IMR-90 (cell line): Measurements from ENCODE around the gene PANX1. TPM values are rescaled to one million over a fixed set of nuclear protein-coding genes. Genes with fewer than 3 reads are reported as not detected.

ENCODE experiments used
- ATAC-seq: fragments of 200-7000 bp; cut with Tn5 transposase; 2 replicates; pipeline ENCODE4 v1.9.1; 2020; ENCODE audit warnings: low read depth, mild to moderate bottlenecking, moderate library complexity
- BruUV-seq: library from RNA; stranded (reverse); fragments of 400-500 nt; replicated peaks from 2 replicates; lab custom pipeline; 2021; lab: Mats Ljungman, UMichigan
- CTCF ChIA-PET: fragments of 300-600 bp; formaldehyde crosslinking; extraction: SDS; loops from one replicate; lab custom pipeline; 2021; ENCODE audit warnings: antibody characterized with exemption; lab: Yijun Ruan, JAX
- POLR2A ChIA-PET: fragments of 300-600 bp; sonication (Branson Sonifier 250); formaldehyde crosslinking; loops from one replicate; lab custom pipeline; 2022; ENCODE audit warnings: antibody characterized with exemption; ENCODE audit not compliant: unreplicated experiment; lab: Charles Lee
- DNase-seq: peaks from one replicate; pipeline ENCODE4 v3.0.0; 2013
- H2AFZ ChIP-seq: replicated peaks from 2 replicates; pipeline ENCODE3; 2013; ENCODE audit warnings: low read length, mild to moderate bottlenecking; ENCODE audit not compliant: poor library complexity
- H2AK5ac ChIP-seq: 2 replicates; pipeline ENCODE4 v1.6.1; 2013; ENCODE audit warnings: low read depth, low read length, inconsistent platforms
- H2AK9ac ChIP-seq: replicated peaks from 2 replicates; pipeline ENCODE3; 2013; ENCODE audit warnings: mild to moderate bottlenecking, low read depth, low read length, moderate library complexity; ENCODE audit not compliant: poor library complexity
- H2BK120ac ChIP-seq: 2 replicates; pipeline ENCODE4 v1.6.1; 2013; ENCODE audit warnings: low read depth, low read length, inconsistent platforms
- H2BK15ac ChIP-seq: 3 replicates; pipeline ENCODE4 v1.6.1; 2013; ENCODE audit warnings: low read depth, low read length, inconsistent platforms
- H2BK20ac ChIP-seq: 2 replicates; pipeline ENCODE4 v1.6.1; 2013; ENCODE audit warnings: low read depth, mild to moderate bottlenecking, inconsistent platforms, low read length, moderate library complexity
- H2BK5ac ChIP-seq: 2 replicates; pipeline ENCODE4 v1.6.1; 2013; ENCODE audit warnings: mild to moderate bottlenecking, low read depth, low read length, inconsistent platforms; ENCODE audit not compliant: poor library complexity, severe bottlenecking
- H3K14ac ChIP-seq: replicated peaks from 2 replicates; pipeline ENCODE4 v1.6.1; 2013; ENCODE audit warnings: low read depth, low read length, inconsistent platforms
- H3K18ac ChIP-seq: 2 replicates; pipeline ENCODE4 v1.6.1; 2013; ENCODE audit warnings: low read depth, low read length, control low read depth
- H3K23ac ChIP-seq: 2 replicates; pipeline ENCODE4 v1.6.1; 2013; ENCODE audit warnings: low read depth, low read length, inconsistent platforms
- H3K27ac ChIP-seq: 2 replicates; pipeline ENCODE4 v1.5.1; 2013; ENCODE audit warnings: mild to moderate bottlenecking, control low read depth, low read length; ENCODE audit not compliant: insufficient read depth
- H3K27me3 ChIP-seq: 2 replicates; pipeline ENCODE4 v1.6.1; 2013; ENCODE audit warnings: low read length; ENCODE audit not compliant: control insufficient read depth, insufficient read depth
- H3K36me3 ChIP-seq: 2 replicates; pipeline ENCODE4 v1.6.1; 2013; ENCODE audit warnings: low read length, mixed read lengths; ENCODE audit not compliant: control insufficient read depth, insufficient read depth
- H3K4ac ChIP-seq: 2 replicates; pipeline ENCODE4 v1.6.1; 2013; ENCODE audit warnings: low read depth, low read length, inconsistent platforms
- H3K4me1 ChIP-seq: 2 replicates; pipeline ENCODE4 v1.6.1; 2013; ENCODE audit warnings: low read length, mixed read lengths; ENCODE audit not compliant: control insufficient read depth, insufficient read depth
- H3K4me2 ChIP-seq: 2 replicates; pipeline ENCODE4 v1.6.1; 2013; ENCODE audit warnings: low read depth, mild to moderate bottlenecking, control low read depth, low read length, moderate library complexity
- H3K4me3 ChIP-seq: 2 replicates; pipeline ENCODE4 v1.5.1; 2013; ENCODE audit warnings: low read depth, mild to moderate bottlenecking, control low read depth, low read length, moderate library complexity; ENCODE audit not compliant: insufficient read depth
- H3K56ac ChIP-seq: 2 replicates; pipeline ENCODE4 v1.6.1; 2013; ENCODE audit warnings: low read length, inconsistent platforms; ENCODE audit not compliant: insufficient read depth; ENCODE audit errors: extremely low read depth
- H3K79me1 ChIP-seq, 2 experiments: 2 replicates each; pipeline ENCODE4 v1.6.1; 2013; ENCODE audit warnings: low read length in 2 of 2, inconsistent platforms in 1 of 2, low read depth in 1 of 2
- H3K9ac ChIP-seq: 2 replicates; pipeline ENCODE4 v1.6.1; 2013; ENCODE audit warnings: low read depth, low read length, control low read depth
- H3K9me1 ChIP-seq: 2 replicates; pipeline ENCODE4 v1.6.1; 2013; ENCODE audit warnings: low read length, inconsistent platforms; ENCODE audit not compliant: insufficient read depth
- H3K9me3 ChIP-seq: 2 replicates; pipeline ENCODE4 v1.6.1; 2013; ENCODE audit warnings: low read length; ENCODE audit not compliant: control insufficient read depth, insufficient read depth
- H4K20me1 ChIP-seq: 2 replicates; pipeline ENCODE4 v1.6.1; 2013; ENCODE audit warnings: low read length, inconsistent platforms; ENCODE audit not compliant: insufficient read depth
- H4K5ac ChIP-seq: 2 replicates; pipeline ENCODE4 v1.6.1; 2013; ENCODE audit warnings: mild to moderate bottlenecking, low read depth, low read length, control low read depth
- H4K8ac ChIP-seq, 2 experiments: 2 replicates each; pipeline ENCODE4 v1.6.1; 2013; ENCODE audit warnings: low read depth in 2 of 2, low read length in 2 of 2, control low read depth in 1 of 2, inconsistent platforms in 1 of 2
- H4K91ac ChIP-seq: 2 replicates; pipeline ENCODE4 v1.6.1; 2013; ENCODE audit warnings: low read depth, low read length, inconsistent platforms; ENCODE audit not compliant: insufficient read depth
- MAFK ChIP-seq: IDR thresholded peaks from 2 replicates; pipeline ENCODE4 v1.6.1; 2012; ENCODE audit warnings: low read depth, low read length, improper control_type of control experiment
- SMC3 ChIP-seq: fragments of 150-350 bp; IDR thresholded peaks from 2 replicates; pipeline ENCODE4 v1.6.1; 2016; ENCODE audit warnings: low read depth, mild to moderate bottlenecking, antibody characterized with exemption, low read length, moderate library complexity
- WGBS, 2 experiments: methylation state at CpG; one replicate each; pipeline versions ENCODE4 v1.1.5 to v1.1.7; 2013; ENCODE audit warnings: missing lambda C conversion rate in 2 of 2; ENCODE audit not compliant: insufficient read length in 1 of 2; ENCODE audit errors: extremely low coverage in 2 of 2; 5-methylcytosine and 5-hydroxymethylcytosine counted together
- dilution Hi-C: fragments of 300-500 bp; cut with HindIII; formaldehyde crosslinking; loops from one replicate; pipeline ENCODE4 v1.14.3; 2018; ENCODE audit warnings: low sequenced_read_pairs; ENCODE audit not compliant: unreplicated experiment
- in situ Hi-C: fragments of 300-500 bp; cut with MboI; formaldehyde crosslinking; loops from 3 replicates; pipeline ENCODE4 v1.14.3; 2019; ENCODE audit warnings: low sequenced_read_pairs, inconsistent platforms, mixed read lengths
- intact Hi-C: fragments of 100-400 bp; cut with micrococcal nuclease; formaldehyde crosslinking; loops from 2 replicates; pipeline ENCODE4 v1.10.0; 2022
- polyA plus RNA-seq, 3 experiments: library from polyadenylated mRNA; depleted of rRNA; stranded (reverse); fragments of >200 nt; gene quantifications; 2 replicates each; pipeline ENCODE4 v1.2.3, GENCODE V29; 2012; ENCODE audit warnings: low replicate concordance in 1 of 3
- total RNA-seq: library from RNA; depleted of rRNA; stranded (reverse); fragments of >200 nt; gene quantifications from 2 replicates; pipeline ENCODE4 v1.2.3, GENCODE V29; 2012

PANX1 gene
- total and polyA plus RNA-seq, 2 of the 4 experiments (the other 2 are of a cell fraction): 29.8 to 70.8 TPM

- Histone ChIP-seq H3K4me1 (peaks cover 11% of the 10 kb centered on the region), H3K14ac (no peak overlapping the region), H2BK20ac (no peak overlapping the region; the same call in 1 of the 2 replicates), H2BK120ac (peak overlapping the region; percentile 30), H3K56ac (no peak overlapping the region), H4K5ac (no peak overlapping the region), H3K4ac (no peak overlapping the region), H2AK5ac (0 out of 2 replicates have a peak overlapping the region, but pooled peaks have one; percentile 22), H3K36me3 (no peaks in the 10 kb centered on the region), H3K9me3 (no peaks in the 10 kb centered on the region), H3K9ac (no peak overlapping the region), H3K27ac (no peak overlapping the region), H4K91ac (no peak overlapping the region), H2AFZ (no peak overlapping the region), H3K4me2 (no peak overlapping the region), H2AK9ac (no peak overlapping the region), H3K4me3 (no peak overlapping the region), H3K79me1 (no peaks in the 10 kb centered on the region), H3K23ac (no peak overlapping the region), H2BK15ac (no peak overlapping the region), H4K8ac (no peak overlapping the region), H3K27me3 (no peaks in the 10 kb centered on the region), H2BK5ac (no peak overlapping the region), H4K20me1 (no peaks in the 10 kb centered on the region), H3K18ac (peak overlapping the region; percentile 66), H3K9me1 (peaks cover 15% of the 10 kb centered on the region)
- POLR2A ChIA-PET: no interaction called here
- in situ Hi-C loops: no loop called here
- intact Hi-C loops: no loop called here
- dilution Hi-C loops: no loop called here
- no peak for ATAC-seq
- BruUV-seq: no TSS peak
- TF ChIP-seq MAFK: peak; percentile 61
- no peak for TF ChIP-seq SMC3
- no peak for DNase-seq
- CTCF ChIA-PET: no interaction called here
- WGBS, 2 experiments: no CpG with 5 or more reads among the region's 3 CpGs
Observed at GRCh38 chr11:94203070-94203469, 74.4 kb downstream of the PANX1 start.
